GM21737 (cell line): ENCODE measurements around the gene FOXL2.

Experiments
- ATAC-seq: cut with Tn5 transposase; IDR thresholded peaks from one replicate; pipeline ENCODE4 v1.9.1; 2021; ENCODE audit warnings: mild to moderate bottlenecking, moderate library complexity; ENCODE audit not compliant: unreplicated experiment

FOXL2 gene

GRCh38 chr3:138946663-138947494, at the start of gene FOXL2, which contains the start of gene FOXL2NB:
Gene FOXL2, minus strand, starts transcription at chr3:138947137. Its CDS starts 415 bp downstream, at chr3:138946722.
Gene FOXL2NB, plus strand, starts transcription at chr3:138947217. Its CDS starts 148 bp downstream, at chr3:138947365.
- no peak for ATAC-seq

- no peak for ATAC-seq
Measured at GRCh38 chr3:138995706-138996105, 48.8 kb upstream of the FOXL2 start.

GRCh38 chr3:138987181-138987580, 40.2 kb upstream of the FOXL2 start:
- ATAC-seq: no peak

- ATAC-seq: no peak
Measured at GRCh38 chr3:138985932-138986331, 39.0 kb upstream of the FOXL2 start.

- ATAC-seq: no peak
Measured at GRCh38 chr3:138984816-138985215, 37.9 kb upstream of the FOXL2 start.

GRCh38 chr3:138976047-138976446, 29.1 kb upstream of the FOXL2 start:
- no peak for ATAC-seq

GRCh38 chr3:138975351-138975750, 28.4 kb upstream of the FOXL2 start:
- no peak for ATAC-seq

GRCh38 chr3:138974462-138974861, 27.5 kb upstream of the FOXL2 start:
- no peak for ATAC-seq

- ATAC-seq: no peak
Measured at GRCh38 chr3:138972941-138973340, 26.0 kb upstream of the FOXL2 start.

GRCh38 chr3:138971766-138972320, 24.9 kb upstream of the FOXL2 start:
- ATAC-seq: no peak

GRCh38 chr3:138964923-138965322, 18.0 kb upstream of the FOXL2 start:
- no peak for ATAC-seq

GRCh38 chr3:138964264-138964663, 17.3 kb upstream of the FOXL2 start:
- ATAC-seq: no peak

GRCh38 chr3:138962854-138963560, 16.1 kb upstream of the FOXL2 start:
- ATAC-seq: no peak

GRCh38 chr3:138960417-138960852, 13.5 kb upstream of the FOXL2 start:
- ATAC-seq: no peak

- no peak for ATAC-seq
Measured at GRCh38 chr3:138950701-138951100, 3.8 kb upstream of the FOXL2 start.

GRCh38 chr3:138950006-138950644, 3.2 kb upstream of the FOXL2 start:
- no peak for ATAC-seq

- no peak for ATAC-seq
Measured at GRCh38 chr3:138949445-138950005, 2.6 kb upstream of the FOXL2 start.

- ATAC-seq: no peak
Measured at GRCh38 chr3:138949002-138949418, 2.1 kb upstream of the FOXL2 start.

- no peak for ATAC-seq
Measured at GRCh38 chr3:138948371-138949001, 1.5 kb upstream of the FOXL2 start.

GRCh38 chr3:138947495-138948121, 671 bp upstream of the FOXL2 start:
- no peak for ATAC-seq
